HG02588 (cell line): ENCODE results near the gene CLDN5.
A peak's percentile ranks its signal among the peaks of the same experiment; 100 is the strongest.

ENCODE experiments used
- ATAC-seq: cut with Tn5 transposase; IDR thresholded peaks from one replicate; pipeline ENCODE4 v1.9.1; 2021; ENCODE audit warnings: mild to moderate bottlenecking, moderate library complexity; ENCODE audit not compliant: unreplicated experiment

The CLDN5 gene

DNA sequence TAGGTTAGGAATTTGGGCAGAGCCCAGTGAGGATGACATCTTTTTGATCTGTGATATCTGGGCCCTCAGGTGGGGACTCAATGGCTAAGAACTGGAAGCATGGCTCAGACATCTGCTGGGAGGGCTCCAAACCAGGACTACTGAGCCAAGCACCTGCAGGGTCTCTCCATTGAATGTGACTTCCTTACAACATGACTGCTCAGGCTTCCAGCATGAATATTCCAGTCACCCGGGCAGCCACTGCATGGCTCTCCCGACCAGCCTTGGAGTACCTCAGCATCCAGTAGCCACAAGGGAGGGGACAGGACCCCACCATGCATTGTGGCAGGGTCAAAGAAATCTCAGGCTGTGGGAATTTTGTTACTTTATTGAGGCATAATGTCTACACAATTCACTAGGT lies 35.9 kb downstream of the CLDN5 start:
- ATAC-seq = no peak

DNA sequence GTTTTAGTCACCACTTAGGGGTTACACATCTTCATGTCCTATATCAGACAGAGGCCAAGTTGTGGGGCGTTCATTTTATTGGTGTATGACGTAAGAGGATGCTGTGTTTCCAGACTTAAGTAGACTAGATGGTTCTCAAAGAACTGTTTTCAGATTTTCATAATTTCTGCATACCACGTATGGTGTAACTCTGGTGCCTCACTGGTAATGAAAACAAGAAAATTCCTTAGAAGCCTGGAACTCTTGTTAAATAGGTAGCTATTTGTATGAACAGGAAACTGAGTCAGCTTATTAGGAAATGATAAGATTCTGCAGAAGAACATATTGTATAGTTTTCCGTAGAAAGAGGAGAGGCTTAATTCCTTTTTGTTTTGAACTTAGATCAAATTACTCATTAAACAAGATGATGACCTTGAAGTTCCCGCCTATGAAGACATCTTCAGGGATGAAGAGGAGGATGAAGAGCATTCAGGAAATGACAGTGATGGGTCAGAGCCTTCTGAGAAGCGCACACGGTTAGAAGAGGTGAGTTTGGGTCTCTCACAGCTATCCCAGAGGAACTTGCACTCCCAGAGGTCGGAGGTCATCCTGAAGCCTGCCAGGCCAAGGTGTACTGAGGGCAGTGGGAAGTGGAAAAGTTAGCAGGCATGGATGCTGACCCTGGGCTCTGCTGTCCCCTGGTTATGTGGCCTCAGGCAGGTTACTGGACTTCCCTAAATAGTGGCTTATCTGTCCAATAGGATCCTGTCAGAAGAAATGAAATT lies 40.5 kb downstream of the CLDN5 start:
- ATAC-seq = no peak

DNA sequence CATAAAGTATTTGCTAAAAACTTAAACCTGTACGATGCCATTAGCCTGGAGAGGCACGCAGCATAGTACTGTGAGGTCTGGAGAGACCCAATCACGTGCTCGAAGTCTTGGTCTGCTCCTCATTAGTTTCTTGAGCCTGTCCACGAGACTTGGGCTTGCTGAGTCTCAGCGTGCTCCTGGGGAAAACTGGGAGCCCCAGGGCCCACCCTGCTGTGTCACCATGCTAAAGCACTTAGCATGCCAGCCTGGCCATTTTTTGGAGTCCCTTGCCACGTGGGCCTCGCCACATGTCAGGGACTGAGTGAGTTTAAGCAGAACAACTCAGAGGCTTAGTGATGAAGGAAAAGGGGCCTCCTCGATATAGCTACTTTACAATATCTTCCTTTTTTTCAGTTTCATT lies 41.9 kb downstream of the CLDN5 start:
- no peak for ATAC-seq

DNA sequence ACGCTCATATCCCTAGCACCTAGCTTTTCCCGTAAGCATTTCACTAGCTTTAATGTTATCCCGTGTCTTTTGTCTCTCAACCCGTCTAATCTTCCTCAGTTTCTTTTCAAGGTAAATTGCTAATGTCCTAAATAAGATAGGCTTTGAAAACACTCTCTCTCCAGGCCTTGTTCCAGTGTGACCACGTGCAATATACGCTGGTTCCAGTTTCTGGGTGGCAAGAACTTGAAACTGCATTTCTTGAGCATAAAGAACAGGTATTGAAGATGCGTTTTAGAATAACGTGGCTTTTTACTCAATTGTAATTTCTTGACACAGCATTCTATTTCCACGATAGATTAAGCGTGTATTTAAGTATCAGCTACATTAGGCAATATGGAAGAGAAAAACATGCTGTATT lies 43.4 kb downstream of the CLDN5 start:
- no peak for ATAC-seq

DNA sequence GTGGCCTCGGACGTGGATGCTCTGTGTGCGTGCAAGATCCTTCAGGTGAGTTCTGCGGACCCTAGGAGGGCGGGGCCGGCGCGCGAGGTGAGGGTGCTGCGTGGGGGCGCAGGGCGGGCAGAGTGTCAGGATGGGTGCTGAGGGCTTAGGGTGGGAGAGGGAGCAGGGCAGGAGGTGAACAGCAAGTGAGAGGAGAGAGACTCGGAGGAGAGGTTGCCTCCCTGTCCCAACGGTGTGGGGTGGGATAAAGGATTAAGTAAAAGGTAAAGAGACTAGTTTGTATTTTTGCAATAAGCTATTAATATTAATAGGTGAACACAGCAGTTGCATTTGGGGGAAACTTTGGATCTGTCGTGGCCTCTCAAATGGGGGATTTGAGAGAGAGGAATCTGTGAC lies 44.0 kb downstream of the CLDN5 start:
- no peak for ATAC-seq

DNA sequence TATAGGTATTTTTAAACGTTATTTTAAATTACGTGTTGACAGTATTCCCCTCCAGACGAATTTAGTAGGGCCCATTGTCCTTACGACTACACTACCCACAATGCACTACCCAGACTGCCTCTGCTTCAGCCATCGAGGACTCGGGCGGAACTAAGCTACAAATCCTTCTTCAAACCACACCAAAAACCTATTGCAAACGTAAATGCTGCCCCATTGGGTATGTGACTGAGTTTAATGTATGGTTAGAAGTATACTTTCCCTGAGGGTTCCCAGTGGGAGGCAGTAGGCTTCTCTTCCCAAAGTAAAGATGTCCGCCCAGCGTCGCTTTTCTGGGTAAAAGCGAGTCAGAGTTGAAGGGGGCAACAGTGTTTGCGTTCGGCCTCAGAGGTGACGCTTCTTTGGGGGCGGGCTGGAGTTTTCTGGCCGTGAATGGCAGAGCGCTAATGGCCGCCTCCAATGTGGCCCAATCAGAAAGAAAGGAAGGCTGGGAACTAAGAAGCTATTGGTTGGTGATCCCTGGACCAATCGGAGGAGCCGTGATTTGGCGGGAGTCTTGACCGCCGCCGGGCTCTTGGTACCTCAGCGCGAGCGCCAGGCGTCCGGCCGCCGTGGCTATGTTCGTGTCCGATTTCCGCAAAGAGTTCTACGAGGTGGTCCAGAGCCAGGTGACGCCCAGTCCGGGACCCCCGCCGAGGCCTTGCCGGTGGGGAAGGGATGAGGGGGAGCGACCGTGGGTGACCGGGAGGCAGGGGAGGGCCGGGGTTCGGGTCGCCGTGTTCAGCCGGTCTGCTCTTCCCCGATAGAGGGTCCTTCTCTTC lies 44.6 kb downstream of the CLDN5 start, which contains the start of gene CDC45:
Gene CDC45, plus strand, starts transcription at position 566 of the 818 bp plus-strand sequence. Its CDS starts 49 bp downstream, at position 615.
- ATAC-seq = peak; percentile 81

DNA sequence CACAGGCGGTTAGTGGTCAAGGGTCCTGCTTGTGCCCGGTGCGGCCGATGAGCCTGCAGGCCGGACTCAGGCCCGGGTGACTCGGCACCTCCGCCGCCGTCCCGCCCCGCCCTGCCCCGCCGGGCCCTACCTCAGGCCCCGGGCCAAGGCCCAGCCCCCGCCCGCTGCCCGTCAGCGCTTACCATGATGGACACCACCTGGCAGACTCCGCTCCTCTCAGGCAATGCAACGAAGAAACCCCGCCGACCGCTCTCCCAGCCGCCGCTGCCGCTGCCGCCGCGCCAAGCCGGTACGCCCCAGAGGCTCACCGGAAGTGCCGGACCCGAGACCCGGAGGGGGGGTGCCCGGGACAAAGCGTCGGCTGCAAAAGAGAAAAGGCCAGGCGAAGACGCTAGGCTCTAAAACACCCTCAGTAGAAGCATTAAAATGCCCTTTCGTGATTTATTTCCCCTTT lies 45.3 kb downstream of the CLDN5 start, which contains the start of gene UFD1:
Gene UFD1, minus strand, starts transcription at position 293 of the 454 bp plus-strand sequence. Its CDS starts 108 bp downstream, at position 185.
- peak; percentile 42 for ATAC-seq

DNA sequence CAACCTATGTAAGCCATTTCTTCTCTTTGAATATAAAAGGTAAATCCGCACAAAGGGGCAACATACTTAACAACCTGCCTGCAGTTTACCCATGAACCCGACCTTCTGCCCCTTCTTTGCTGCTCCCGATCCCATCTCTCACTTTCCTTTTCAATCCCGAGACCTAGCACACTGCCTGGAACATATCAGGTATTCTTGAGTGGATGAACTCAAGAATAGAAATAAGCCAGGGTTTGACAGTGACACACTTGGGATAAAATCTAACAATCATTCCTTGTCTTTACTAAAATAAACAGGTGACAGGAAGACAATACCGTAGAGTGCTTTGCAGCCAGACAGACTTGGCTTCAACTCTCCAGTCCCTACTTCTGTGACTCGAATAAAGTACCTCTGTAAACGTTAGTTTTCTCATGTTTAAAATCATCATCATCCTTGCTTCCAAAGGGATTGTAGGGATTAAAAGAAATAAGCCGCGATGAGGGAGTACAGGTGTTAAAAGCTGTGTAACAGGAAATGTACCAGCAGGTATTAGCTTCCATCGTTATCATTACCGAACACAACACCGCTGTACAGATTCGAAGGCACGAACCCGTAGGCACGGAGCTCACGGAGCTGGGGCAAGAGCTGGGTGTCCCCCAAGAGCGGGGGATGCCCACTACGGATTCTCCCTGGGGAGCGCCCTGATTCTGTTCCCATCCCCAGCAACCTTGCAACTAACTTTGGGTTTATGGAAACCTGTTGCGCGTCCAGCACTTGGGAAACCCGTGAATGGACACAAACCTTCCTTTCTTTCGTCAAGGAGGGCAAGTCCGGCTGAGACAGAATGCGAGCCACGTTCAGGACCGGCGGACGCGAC lies 45.9 kb downstream of the CLDN5 start:
- no peak for ATAC-seq

DNA sequence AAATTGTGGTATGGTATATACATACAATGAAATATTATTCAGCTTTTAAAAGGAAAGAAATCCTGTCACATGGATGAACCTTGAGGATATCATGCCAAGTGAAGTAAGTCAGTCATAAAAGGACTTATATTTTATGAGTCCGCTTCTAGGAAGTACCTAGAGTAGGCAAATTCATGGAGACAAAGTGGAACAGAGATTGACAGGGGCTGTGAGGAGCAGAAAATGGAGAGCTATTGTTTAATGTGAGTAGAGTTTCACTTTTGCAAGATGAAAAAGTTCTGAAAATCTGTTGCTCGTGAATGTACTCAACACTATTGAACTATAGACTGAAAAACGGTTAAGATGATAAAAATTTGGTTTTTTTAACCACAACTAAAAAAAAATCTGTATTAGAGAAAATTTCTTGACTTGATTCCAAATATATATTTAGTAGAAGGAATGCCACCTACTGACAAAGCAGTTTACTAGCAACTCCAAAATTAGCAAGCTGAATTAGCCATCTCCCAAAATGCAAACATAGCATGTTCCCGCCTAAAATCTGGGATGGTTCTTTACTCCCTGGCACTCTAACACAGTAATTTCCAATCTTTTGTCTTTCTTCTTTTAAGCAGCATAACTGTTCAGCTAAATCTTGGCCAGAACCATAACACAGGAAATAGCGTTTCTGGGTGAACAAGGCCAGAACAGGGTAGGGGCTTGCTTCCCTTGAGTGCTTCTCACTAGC lies 46.7 kb downstream of the CLDN5 start:
- ATAC-seq = no peak

DNA sequence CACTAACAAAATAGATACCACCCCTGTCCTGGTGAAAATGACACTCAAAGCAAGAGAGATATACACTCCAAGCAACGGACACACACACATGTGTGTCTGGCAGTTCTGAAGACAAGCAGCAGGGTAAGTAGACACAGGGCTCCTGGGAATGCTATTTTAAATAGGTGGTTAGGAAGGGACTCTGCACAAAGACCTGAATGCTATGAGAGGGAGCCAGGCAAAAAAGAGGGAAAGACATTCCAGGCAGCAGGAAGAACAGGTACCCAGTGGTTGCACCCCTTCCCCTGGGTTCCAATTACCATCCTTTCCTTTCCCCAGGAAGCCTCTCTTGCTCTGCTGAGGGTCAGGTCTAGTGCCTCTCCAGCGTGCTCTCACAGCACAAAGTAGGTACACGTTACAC lies 48.2 kb downstream of the CLDN5 start:
- no peak for ATAC-seq

DNA sequence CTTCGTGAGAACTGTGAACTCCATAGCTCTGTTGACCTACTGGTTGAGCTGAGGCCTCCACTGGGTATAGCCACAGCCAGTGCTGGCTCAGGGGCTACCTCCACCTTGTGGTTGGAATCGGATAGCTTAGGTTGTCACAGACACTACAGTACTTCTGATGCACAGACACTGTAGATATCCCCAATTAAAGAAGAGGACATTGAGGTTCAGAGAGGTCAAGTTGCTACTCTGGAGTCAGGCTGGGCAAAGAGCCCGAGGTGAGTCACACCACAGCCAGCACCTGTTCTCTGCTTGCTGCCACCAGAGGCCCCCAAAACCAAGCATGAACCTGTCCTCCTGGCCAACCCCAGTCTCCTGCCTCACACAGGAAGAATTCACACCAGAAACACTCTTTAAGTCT lies 50.6 kb downstream of the CLDN5 start:
- ATAC-seq = no peak
